CD8-positive, alpha-beta memory T cell (primary cell): ENCODE data around the gene RNF123. TPM values are rescaled to one million over a fixed set of nuclear protein-coding genes. Genes with fewer than 3 reads are reported as not detected.
"Not testable (repeated sequence)": the region's sequence is repeated elsewhere in the genome, so short reads cannot be mapped to it uniquely, and the experiment has no call there.

Source experiments
- CTCF ChIA-PET: fragments of 350-600 bp; sonication (Branson Sonifier 250); formaldehyde crosslinking; loops from one replicate; lab custom pipeline; 2021; ENCODE audit warnings: antibody characterized with exemption; lab: Charles Lee
- POLR2A ChIA-PET: fragments of 350-600 bp; sonication (Branson Sonifier 250); formaldehyde crosslinking; loops from one replicate; lab custom pipeline; 2021; ENCODE audit warnings: antibody characterized with exemption; lab: Charles Lee
- DNase-seq, 5 donors: peaks; one replicate each; pipeline versions ENCODE4 v3.0.0 to v3.0.0-alpha.2; 2020 to 2022; ENCODE audit warnings: mixed read lengths in 1 of 5
- H3K27ac ChIP-seq: one replicate; pipeline ENCODE4 v1.7.0; 2013; ENCODE audit warnings: low read depth, mild to moderate bottlenecking, low read length, moderate library complexity
- H3K27me3 ChIP-seq: 2 replicates; pipeline ENCODE4 v1.7.0; 2013; ENCODE audit warnings: low read length, mild to moderate bottlenecking; ENCODE audit not compliant: insufficient read depth, poor library complexity, severe bottlenecking
- H3K36me3 ChIP-seq: 2 replicates; pipeline ENCODE4 v1.7.0; 2013; ENCODE audit warnings: mild to moderate bottlenecking, low read length, moderate library complexity; ENCODE audit not compliant: insufficient read depth
- H3K4me1 ChIP-seq: 2 replicates; pipeline ENCODE4 v1.7.0; 2013; ENCODE audit warnings: mild to moderate bottlenecking, low read length, moderate library complexity; ENCODE audit not compliant: insufficient read depth
- H3K4me3 ChIP-seq: 2 replicates; pipeline ENCODE4 v1.7.0; 2013; ENCODE audit warnings: mild to moderate bottlenecking, low read length
- H3K9me3 ChIP-seq: 2 replicates; pipeline ENCODE4 v1.7.0; 2013; ENCODE audit warnings: mild to moderate bottlenecking, low read length
- H3K27ac Mint-ChIP-seq, 8 donors: one replicate each; pipeline ENCODE4 v1.8.0; 2020 to 2021; ENCODE audit warnings: mixed read lengths in 8 of 8, mild to moderate bottlenecking in 6 of 8, inconsistent platforms in 3 of 8, moderate library complexity in 3 of 8
- H3K27me3 Mint-ChIP-seq, 2 donors: one replicate each; pipeline ENCODE4 v1.8.0; 2020 to 2021; ENCODE audit warnings: mixed read lengths in 2 of 2, mild to moderate bottlenecking in 1 of 2, moderate library complexity in 1 of 2
- H3K36me3 Mint-ChIP-seq, 3 donors: one replicate each; pipeline ENCODE4 v1.8.0; 2020 to 2021; ENCODE audit warnings: mixed read lengths in 3 of 3, inconsistent platforms in 1 of 3, mild to moderate bottlenecking in 1 of 3
- H3K4me1 Mint-ChIP-seq, 3 donors: one replicate each; pipeline ENCODE4 v1.8.0; 2020 to 2021; ENCODE audit warnings: mixed read lengths in 3 of 3, inconsistent platforms in 1 of 3, mild to moderate bottlenecking in 1 of 3
- H3K4me3 Mint-ChIP-seq, 7 donors: one replicate each; pipeline ENCODE4 v1.8.0; 2020 to 2021; ENCODE audit warnings: mixed read lengths in 7 of 7, mild to moderate bottlenecking in 6 of 7, moderate library complexity in 4 of 7, inconsistent platforms in 2 of 7
- H3K9me3 Mint-ChIP-seq, 5 donors: one replicate each; pipeline ENCODE4 v1.8.0; 2020 to 2022; ENCODE audit warnings: mixed read lengths in 5 of 5, mild to moderate bottlenecking in 3 of 5, moderate library complexity in 2 of 5, inconsistent platforms in 1 of 5
- polyA plus RNA-seq: library from polyadenylated mRNA; unstranded; fragments of 300-500 nt; fragmentation: Illumina TruSeq; gene quantifications from one replicate; pipeline ENCODE4 v1.2.3, GENCODE V29; 2021
- total RNA-seq, 2 experiments: library from RNA; stranded (reverse); gene quantifications; one replicate each; pipeline ENCODE4 v1.2.3, GENCODE V29; 2021

The RNF123 gene
- total and polyA plus RNA-seq, 3 experiments from 2014 or later = 20.7 to 43.7 (median 38.8) TPM

DNA sequence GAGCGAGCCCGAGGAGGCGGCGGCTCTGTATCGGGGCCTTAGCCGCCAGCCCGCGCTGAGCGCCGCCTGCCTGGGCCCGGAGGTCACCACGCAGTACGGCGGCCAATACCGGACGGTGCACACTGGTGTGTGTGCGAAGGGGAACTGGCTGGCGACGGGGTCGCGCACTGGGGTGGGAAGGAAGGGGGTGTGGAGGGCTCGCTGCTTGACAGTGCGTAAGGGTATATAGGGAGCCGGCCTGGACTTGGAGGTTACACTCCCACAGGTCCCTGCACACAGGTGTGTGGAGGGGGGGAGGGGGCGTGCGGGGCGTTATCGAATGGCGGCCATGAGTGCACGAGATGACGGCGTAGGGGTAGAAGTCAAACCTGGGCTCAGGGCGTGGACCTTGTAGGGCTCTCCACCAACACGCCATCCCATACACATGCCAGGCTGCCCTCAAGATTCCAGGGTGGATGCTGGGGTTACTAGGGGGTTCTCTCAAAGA lies 14.8 kb upstream of the RNF123 start:
- peaks cover 30 to 50% (median 38%) of the 10 kb centered on the region in 3 donors for H3K4me1 Mint-ChIP-seq
- H3K4me3 ChIP-seq = peak overlapping the region; percentile 84
- ChIA-PET POLR2A (no interaction called here), CTCF (interaction anchor here (4.3 kb wide), 1 partner anchor 135 kb away, joined by 21 read pairs; no protein-coding TSS in a partner anchor)
- peak in 1 of 5 donors; percentile 63 for DNase-seq
- peaks cover 41% of the 10 kb centered on the region for H3K36me3 ChIP-seq
- no peaks in the 10 kb centered on the region for H3K9me3 Mint-ChIP-seq
- H3K27ac Mint-ChIP-seq = peak overlapping the region; percentile 9 to 97 (median 76)
- peaks cover 29% of the 10 kb centered on the region for H3K4me1 ChIP-seq
- peak overlapping the region; percentile 80 for H3K27ac ChIP-seq
- H3K27me3 ChIP-seq = no peaks in the 10 kb centered on the region
- peak overlapping the region; percentile 93 to 99 (median 94) for H3K4me3 Mint-ChIP-seq
- H3K9me3 ChIP-seq = no peaks in the 10 kb centered on the region
- peaks cover 3 to 50% (median 4%) of the 10 kb centered on the region in 3 donors for H3K36me3 Mint-ChIP-seq
- H3K27me3 Mint-ChIP-seq = no peaks in the 10 kb centered on the region

DNA sequence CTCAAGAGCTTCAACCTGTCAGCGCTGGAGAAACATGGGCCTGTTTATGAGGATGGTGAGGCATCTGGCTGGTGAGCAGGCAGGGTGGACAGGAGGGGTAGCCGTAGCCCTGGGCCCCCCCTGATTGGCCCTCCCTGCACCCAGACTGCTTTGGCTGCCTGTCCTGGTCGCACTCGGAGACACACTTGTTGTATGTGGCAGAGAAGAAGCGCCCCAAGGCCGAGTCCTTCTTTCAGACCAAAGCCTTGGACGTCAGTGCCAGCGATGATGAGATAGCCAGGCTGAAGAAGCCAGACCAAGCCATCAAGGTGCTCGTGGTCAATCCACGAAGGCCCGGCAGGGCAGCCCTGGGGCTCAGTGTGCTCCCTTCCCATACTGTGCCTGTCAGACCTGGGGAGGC lies 13.4 kb upstream of the RNF123 start:
- Histone ChIP-seq H3K36me3 (peaks cover 52% of the 10 kb centered on the region), H3K27ac (no peak overlapping the region), H3K27me3 (no peaks in the 10 kb centered on the region), H3K4me1 (peaks cover 29% of the 10 kb centered on the region), H3K4me3 (no peak overlapping the region), H3K9me3 (no peaks in the 10 kb centered on the region)
- Mint-ChIP-seq H3K27me3 (no peaks in the 10 kb centered on the region), H3K36me3 (peaks cover 3 to 63% (median 4%) of the 10 kb centered on the region in 3 donors), H3K4me3 (peak overlapping the region in 5 of 7 donors; percentile 57 to 98 (median 93)), H3K4me1 (peaks cover 32 to 54% (median 38%) of the 10 kb centered on the region in 3 donors), H3K27ac (no peak overlapping the region), H3K9me3 (no peaks in the 10 kb centered on the region)
- no peak for DNase-seq
- POLR2A ChIA-PET = no interaction called here
- CTCF ChIA-PET = interaction anchor here (4.3 kb wide), 1 partner anchor 136 kb away, joined by 21 read pairs; no protein-coding TSS in a partner anchor

DNA sequence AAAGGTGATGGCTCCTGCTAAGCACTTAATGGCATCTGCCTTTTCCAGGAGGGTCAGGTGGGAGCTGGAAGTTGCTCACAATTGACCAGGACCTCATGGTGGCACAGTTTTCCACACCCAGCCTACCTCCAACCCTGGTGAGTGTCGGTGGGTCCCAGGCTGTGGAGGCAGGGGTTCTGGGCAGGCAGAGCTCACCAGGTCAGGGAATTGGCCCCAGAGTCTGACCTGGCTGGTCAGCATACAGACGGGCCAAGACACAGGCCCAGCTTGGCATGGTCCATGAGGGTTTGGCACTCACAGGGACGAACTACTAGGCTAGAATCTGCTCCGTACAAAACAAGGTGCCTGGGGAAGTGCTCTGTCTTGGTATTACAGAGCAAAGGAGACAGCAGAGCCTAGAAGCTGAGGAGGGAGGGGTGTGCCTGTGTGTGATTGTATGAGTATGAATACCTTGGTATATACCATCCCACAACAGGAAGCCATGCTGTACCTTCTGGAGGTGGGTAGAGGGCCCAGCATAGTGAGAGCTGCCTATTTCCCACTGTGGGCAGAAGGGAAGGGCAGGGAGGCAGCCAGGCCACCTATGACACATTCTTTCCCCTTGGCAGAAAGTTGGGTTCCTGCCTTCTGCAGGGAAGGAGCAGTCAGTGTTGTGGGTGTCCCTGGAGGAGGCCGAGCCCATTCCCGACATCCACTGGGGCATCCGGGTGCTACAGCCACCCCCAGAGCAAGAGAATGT lies 8.7 kb upstream of the RNF123 start:
- DNase-seq = no peak
- H3K9me3 ChIP-seq = no peaks in the 10 kb centered on the region
- H3K36me3 ChIP-seq = peaks cover 56% of the 10 kb centered on the region
- peaks cover 3 to 86% (median 6%) of the 10 kb centered on the region in 3 donors for H3K36me3 Mint-ChIP-seq
- H3K27me3 Mint-ChIP-seq = peaks cover 0 to 1% of the 10 kb centered on the region in 2 donors
- peaks cover 8 to 26% (median 12%) of the 10 kb centered on the region in 3 donors for H3K4me1 Mint-ChIP-seq
- no peaks in the 10 kb centered on the region for H3K27me3 ChIP-seq
- no peak overlapping the region for H3K4me3 ChIP-seq
- no peak overlapping the region for H3K4me3 Mint-ChIP-seq
- POLR2A ChIA-PET = interaction anchor here (0.6 kb wide), 1 partner anchor 16 kb away, joined by 3 read pairs; no protein-coding TSS in a partner anchor
- H3K4me1 ChIP-seq = peaks cover 11% of the 10 kb centered on the region
- no peak overlapping the region for H3K27ac ChIP-seq
- no peaks in the 10 kb centered on the region for H3K9me3 Mint-ChIP-seq
- CTCF ChIA-PET = no interaction called here
- H3K27ac Mint-ChIP-seq = peak overlapping the region in 1 of 8 donors; percentile 82

DNA sequence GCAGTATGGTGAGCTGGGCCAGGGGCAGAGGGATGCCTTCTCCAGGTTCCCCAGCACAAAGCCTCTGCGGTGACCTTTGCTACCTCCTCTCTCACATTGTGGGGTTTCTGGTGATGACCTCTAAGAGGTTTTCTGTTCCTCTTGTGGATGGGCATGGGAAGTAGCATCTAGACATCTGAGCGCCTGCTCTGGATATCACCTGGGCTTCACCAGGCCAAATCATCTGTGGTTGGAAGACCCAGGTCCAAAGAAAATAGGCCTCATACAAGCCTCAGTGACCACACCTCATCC lies 8.2 kb upstream of the RNF123 start:
- peaks cover 51% of the 10 kb centered on the region for H3K36me3 ChIP-seq
- POLR2A ChIA-PET = no interaction called here
- no peaks in the 10 kb centered on the region for H3K27me3 ChIP-seq
- CTCF ChIA-PET = no interaction called here
- no peak for DNase-seq
- Mint-ChIP-seq H3K27ac (no peak overlapping the region), H3K9me3 (no peaks in the 10 kb centered on the region), H3K4me3 (no peak overlapping the region), H3K36me3 (peaks cover 3 to 81% (median 5%) of the 10 kb centered on the region in 3 donors), H3K27me3 (peaks cover 0 to 1% of the 10 kb centered on the region in 2 donors), H3K4me1 (peaks cover 4 to 24% (median 7%) of the 10 kb centered on the region in 3 donors)
- H3K27ac ChIP-seq = no peak overlapping the region
- H3K9me3 ChIP-seq = no peaks in the 10 kb centered on the region
- no peak overlapping the region for H3K4me3 ChIP-seq
- H3K4me1 ChIP-seq = peaks cover 6% of the 10 kb centered on the region

DNA sequence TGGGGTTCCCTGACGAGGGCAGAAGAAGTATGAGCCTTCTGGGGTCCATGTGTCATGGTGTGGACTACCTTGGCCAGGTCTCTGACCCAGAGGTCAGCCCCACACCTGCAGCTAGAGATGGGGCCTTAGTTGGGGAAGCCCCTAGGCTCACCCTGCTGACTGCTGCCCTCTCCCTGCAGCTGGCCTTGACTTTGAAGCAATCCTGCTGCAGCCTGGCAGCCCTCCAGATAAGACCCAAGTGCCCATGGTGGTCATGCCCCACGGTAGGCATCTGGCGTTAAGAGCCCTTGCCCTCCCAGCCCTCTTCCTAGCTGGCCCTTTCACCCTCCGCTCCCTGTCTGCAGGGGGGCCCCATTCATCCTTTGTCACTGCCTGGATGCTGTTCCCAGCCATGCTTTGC lies 7.8 kb upstream of the RNF123 start:
- peaks cover 0 to 1% of the 10 kb centered on the region in 2 donors for H3K27me3 Mint-ChIP-seq
- POLR2A ChIA-PET = no interaction called here
- DNase-seq = no peak

DNA sequence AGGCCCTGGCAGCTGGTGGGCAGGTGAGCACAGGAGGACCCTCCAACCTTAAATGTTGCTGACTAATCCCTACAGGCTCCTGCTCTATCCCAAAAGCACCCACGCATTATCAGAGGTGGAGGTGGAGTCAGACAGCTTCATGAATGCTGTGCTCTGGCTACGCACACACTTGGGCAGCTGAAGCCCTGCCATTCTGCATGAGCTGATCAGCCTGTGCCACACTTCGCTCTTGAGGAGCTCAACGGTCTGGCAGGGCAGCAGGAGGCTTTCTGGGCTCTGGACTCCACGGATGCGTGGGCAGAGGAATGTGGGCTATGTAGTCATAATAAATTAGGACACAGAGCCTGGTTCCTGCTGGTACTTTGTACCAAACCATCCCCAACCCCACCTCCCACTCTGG lies 6.2 kb upstream of the RNF123 start:
- Mint-ChIP-seq H3K27ac (no peak overlapping the region), H3K9me3 (no peaks in the 10 kb centered on the region), H3K4me3 (no peak overlapping the region), H3K27me3 (peaks cover 0 to 1% of the 10 kb centered on the region in 2 donors), H3K4me1 (peaks cover 2 to 21% (median 5%) of the 10 kb centered on the region in 3 donors), H3K36me3 (peaks cover 2 to 61% (median 3%) of the 10 kb centered on the region in 3 donors)
- peaks cover 31% of the 10 kb centered on the region for H3K36me3 ChIP-seq
- no peak overlapping the region for H3K4me3 ChIP-seq
- ChIA-PET CTCF (interaction anchor here (1.9 kb wide), 1 partner anchor 144 kb away, joined by 6 read pairs; no protein-coding TSS in a partner anchor), POLR2A (no interaction called here)
- no peaks in the 10 kb centered on the region for H3K27me3 ChIP-seq
- H3K27ac ChIP-seq = no peak overlapping the region
- no peaks in the 10 kb centered on the region for H3K9me3 ChIP-seq
- no peaks in the 10 kb centered on the region for H3K4me1 ChIP-seq
- DNase-seq = no peak

More for the DNA sequence above, 7.8 kb upstream of the RNF123 start:
- H3K9me3 Mint-ChIP-seq = no peaks in the 10 kb centered on the region
- Histone ChIP-seq H3K36me3 (peaks cover 47% of the 10 kb centered on the region), H3K4me3 (no peak overlapping the region), H3K9me3 (no peaks in the 10 kb centered on the region), H3K4me1 (peaks cover 2% of the 10 kb centered on the region), H3K27me3 (no peaks in the 10 kb centered on the region), H3K27ac (no peak overlapping the region)
- H3K27ac Mint-ChIP-seq = no peak overlapping the region
- H3K4me1 Mint-ChIP-seq = peaks cover 3 to 23% (median 4%) of the 10 kb centered on the region in 3 donors
- H3K4me3 Mint-ChIP-seq = no peak overlapping the region
- peaks cover 3 to 77% (median 4%) of the 10 kb centered on the region in 3 donors for H3K36me3 Mint-ChIP-seq
- CTCF ChIA-PET = interaction anchor here (1.9 kb wide), 1 partner anchor 142 kb away, joined by 6 read pairs; no protein-coding TSS in a partner anchor

DNA sequence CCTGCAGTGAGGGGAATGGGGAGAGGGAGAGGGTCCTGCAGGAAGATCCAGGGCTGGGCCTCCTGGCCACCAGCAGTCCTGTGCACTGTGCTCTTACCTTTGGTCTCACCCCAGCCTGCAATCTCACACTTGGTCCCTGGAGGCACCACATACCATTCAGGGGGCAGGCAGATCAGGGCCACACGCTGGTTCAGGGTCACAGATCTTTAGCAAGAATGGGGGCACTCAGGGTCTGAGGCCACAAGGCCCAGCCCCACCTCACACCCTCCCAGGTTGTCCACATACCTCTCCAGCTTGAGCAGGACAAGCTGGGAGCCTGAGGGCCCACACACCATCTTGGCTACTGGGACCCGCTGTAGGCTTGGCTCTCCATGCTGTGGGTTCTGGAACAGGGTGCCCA lies 4.9 kb upstream of the RNF123 start:
- Mint-ChIP-seq H3K4me3 (peak overlapping the region in 1 of 7 donors; percentile 54), H3K4me1 (peaks cover 4 to 34% (median 15%) of the 10 kb centered on the region in 3 donors), H3K36me3 (peaks cover 0 to 55% (median 2%) of the 10 kb centered on the region in 3 donors)
- H3K4me3 ChIP-seq, DNase-seq, CTCF ChIA-PET, H3K27me3 ChIP-seq, H3K9me3 Mint-ChIP-seq, H3K9me3 ChIP-seq, H3K27me3 Mint-ChIP-seq, POLR2A ChIA-PET, H3K4me1 ChIP-seq, H3K27ac ChIP-seq, H3K27ac Mint-ChIP-seq: not testable (repeated sequence)
- peaks cover 18% of the 10 kb centered on the region for H3K36me3 ChIP-seq

DNA sequence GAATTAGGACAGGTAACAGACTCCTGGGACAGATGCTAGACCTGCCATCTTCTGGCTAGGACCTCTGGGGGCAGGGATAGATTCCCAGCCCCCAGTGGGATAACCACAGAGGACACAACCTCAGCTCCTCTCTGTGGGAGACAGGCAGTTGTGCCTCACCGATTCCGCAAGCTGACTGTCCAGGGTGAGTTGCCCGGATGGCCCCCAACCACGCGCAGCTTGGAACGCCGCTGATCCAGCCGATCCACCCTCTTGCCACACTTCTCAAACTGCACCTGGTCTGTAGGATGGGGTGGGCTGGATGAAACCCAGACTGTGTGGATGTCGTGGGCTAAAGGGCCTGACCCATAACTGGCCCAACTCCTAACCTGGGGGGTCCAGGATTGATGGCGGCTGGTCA lies 4.3 kb upstream of the RNF123 start:
- CTCF ChIA-PET, H3K4me3 ChIP-seq, H3K9me3 Mint-ChIP-seq, H3K27ac ChIP-seq, H3K9me3 ChIP-seq, H3K27me3 Mint-ChIP-seq, H3K4me1 ChIP-seq, DNase-seq, POLR2A ChIA-PET, H3K27me3 ChIP-seq: not testable (repeated sequence)
- H3K27ac Mint-ChIP-seq = peak overlapping the region in 1 of 8 donors; percentile 9
- peaks cover 12% of the 10 kb centered on the region for H3K36me3 ChIP-seq
- peaks cover 0 to 53% (median 2%) of the 10 kb centered on the region in 3 donors for H3K36me3 Mint-ChIP-seq
- H3K4me3 Mint-ChIP-seq = peak overlapping the region in 3 of 7 donors; percentile 24 to 33 (median 29)
- H3K4me1 Mint-ChIP-seq = peaks cover 9 to 36% (median 18%) of the 10 kb centered on the region in 3 donors
